Measurements from ENCODE around the gene FETUB.

FETUB gene

DNA sequence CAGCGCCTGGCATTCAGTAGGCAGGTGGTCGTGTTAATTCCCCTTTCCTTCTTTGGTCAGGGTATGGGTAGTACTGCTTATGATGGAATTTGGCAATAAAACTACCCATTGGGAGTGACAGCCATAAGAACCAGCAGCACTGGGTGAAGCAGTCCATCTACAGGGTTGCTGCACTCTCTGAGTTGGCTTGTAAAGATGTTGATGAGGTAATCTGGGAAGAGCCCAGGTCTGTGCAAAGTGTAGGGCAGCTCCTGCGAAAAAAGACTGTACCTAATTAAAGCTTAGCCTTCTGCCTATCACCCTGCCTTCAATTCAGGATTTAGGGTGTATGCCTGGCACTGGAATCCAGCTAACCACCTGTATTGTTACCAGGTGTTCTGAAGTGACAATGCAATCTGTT, 4.7 kb upstream of the FETUB start:
- no peak for DNase-seq (ENCODE audit: low read depth in 3 of 3)

DNA sequence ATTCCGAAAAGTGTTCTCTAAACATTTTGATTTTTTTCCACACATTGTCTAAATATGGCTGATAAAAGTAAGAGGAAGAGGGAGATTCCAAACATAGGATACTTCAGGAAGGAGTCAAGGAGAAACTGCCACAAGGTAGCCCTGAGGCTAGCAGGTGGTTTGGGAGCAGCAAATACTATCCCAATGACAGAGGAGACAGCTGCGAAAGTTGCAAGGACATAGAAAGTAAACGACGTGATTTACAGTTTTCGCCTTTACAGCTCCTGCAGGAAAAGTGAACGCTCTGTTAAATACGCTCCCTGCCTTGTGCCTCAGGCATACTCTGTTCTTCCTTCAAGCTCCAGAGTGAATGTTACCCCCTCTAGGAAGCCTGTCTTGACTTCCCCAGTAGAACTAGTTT, 3.7 kb upstream of the FETUB start:
- DNase-seq (ENCODE audit: low read depth in 3 of 3): no peak

DNA sequence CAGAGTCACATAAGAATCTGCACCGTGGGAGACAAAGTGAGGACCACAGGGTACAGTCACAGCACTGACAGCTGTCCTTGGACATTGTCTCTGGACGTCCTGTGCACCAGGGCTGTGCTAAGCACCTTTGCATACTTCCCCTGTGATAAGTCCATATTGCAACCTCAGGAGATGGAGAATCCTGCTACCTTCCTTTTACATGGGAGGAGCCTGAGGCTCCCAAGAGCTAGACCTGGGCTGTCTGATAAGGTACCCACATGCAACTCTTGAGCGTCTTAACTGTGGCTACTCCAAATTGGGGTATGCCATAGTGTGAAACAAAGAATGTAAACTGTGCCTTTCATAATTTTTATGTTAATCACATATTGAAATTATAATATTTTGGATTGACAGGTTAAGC, 2.5 kb upstream of the FETUB start:
- no peak for DNase-seq (ENCODE audit: low read depth in 3 of 3)

DNA sequence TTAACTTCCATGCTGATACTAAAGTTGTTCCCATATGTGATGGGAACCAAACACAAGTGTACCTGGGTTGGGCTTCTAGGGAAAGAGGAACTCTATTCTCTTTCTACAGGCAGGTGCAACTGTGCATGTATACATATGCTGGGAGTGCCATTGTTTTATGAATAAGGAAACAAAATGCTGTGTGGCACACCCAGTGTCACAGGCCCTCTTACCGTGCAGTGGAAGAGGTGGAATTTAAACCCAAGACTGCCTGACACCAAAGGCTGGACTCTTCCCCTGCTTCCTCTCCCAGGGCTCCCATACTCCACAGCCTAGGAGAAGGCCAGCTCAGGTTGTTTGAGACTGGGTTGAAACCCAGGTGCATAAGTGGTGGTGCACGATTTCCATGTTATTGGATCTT, 1.9 kb upstream of the FETUB start:
- no peak for DNase-seq (ENCODE audit: low read depth in 3 of 3)

- DNase-seq (ENCODE audit: low read depth in 3 of 3): no peak
Measured at GRCh38 chr3:186640473-186640818, 247 bp downstream of the FETUB start.

- DNase-seq (ENCODE audit: low read depth in 3 of 3): no peak
Measured at GRCh38 chr3:186640929-186641328, 730 bp downstream of the FETUB start.

DNA sequence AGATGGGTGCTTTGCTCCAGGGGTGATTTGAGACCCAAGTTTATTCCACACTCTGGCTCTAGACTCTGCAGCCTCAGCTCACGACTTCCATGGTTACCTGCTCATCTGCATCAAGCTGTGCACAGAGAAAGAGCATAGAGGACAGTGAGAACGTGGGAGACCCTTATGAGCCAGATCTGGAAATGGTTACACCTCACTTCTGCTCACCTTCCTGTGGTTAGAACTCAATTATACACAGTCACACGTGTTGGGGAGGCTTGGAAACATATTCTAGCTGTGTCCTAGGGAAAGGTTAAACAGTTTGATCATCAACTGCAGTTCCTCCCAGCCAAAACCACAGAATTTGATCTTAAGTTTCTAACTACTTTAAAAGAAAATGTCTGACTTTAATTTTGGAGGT, 1.8 kb downstream of the FETUB start:
- no peak for DNase-seq (ENCODE audit: low read depth in 3 of 3)

GRCh38 chr3:186643493-186643892, 3.3 kb downstream of the FETUB start:
- DNase-seq (ENCODE audit: low read depth in 3 of 3): no peak

- DNase-seq (ENCODE audit: low read depth in 3 of 3): no peak
Measured at GRCh38 chr3:186644683-186645082, 4.5 kb downstream of the FETUB start.

DNA sequence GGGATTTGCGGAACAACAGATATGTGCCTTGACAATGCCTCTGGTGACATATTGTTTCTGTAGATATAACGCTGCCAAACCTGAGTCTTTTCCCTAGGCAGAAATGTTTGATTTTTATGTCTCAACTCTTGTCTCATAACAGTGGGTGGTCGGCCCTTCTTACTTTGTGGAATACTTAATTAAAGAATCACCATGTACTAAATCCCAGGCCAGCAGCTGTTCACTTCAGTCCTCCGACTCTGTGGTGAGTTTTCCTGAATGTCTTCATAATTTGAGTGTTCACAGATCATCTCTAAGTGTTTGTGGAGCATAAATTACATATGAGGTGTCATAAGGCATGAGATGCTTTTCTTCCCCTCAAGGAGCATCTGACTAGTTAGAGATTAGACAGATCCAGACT, 5.9 kb downstream of the FETUB start:
- no peak for DNase-seq (ENCODE audit: low read depth in 3 of 3)

GRCh38 chr3:186646841-186647240, 6.6 kb downstream of the FETUB start:
- DNase-seq (ENCODE audit: low read depth in 3 of 3): no peak

- DNase-seq (ENCODE audit: low read depth in 3 of 3): no peak
Measured at GRCh38 chr3:186648851-186649250, 8.7 kb downstream of the FETUB start.

DNA sequence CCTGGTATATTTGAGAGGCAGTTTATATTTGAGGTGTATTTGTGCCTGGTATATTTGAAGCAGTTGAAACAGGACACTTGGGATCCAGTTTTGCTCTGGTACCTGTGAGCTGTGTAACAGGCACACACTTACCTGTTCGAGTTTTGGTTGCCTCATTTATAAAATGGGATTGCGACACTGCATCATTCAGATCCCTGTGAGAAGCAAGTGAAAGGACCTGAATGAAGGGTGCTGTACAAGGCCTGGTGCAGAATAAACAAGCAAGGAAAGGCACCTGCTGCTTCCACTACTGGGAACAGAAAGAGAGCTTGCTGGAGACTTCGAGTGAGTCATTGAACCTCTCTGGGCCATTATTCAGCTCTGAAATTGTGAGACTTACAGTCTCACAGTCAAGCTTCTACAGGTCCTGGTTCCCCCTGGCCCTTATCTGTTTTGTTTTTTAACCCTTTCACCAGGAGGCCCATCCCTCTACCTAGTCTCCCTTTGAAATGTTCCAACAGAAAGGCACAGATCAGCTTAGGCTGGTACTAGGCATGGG, 11.5 kb downstream of the FETUB start:
- DNase-seq (ENCODE audit: low read depth in 3 of 3): no peak

DNA sequence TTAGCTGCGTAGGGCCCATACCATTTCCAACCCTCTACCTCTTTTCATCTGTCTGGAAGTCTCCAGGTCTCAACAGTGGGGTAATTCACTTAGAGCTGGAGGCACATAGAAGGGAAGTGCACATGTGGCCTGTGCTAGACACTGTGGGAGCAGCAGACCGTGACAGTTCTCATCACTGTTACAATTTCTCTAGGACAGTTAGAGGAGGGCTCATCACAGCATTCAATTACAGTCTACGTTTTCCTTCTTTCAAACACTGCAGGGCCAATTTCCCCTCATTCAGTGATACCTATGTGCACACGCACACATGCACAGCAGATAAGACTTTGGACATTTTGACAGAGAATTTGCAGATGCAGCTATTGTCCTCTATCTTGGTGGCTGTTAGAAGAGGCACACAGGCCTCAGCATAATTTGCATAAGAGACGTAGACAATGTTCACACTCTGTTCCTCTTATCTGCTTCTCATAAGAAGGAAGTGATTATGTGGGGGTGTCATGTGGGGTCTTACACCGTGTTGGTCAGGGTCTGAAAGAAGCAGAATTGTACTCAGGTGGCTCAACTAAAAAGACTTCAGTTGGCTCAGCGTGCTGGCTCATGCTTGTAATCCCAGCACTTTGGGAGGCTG, 13.0 kb downstream of the FETUB start:
- DNase-seq (ENCODE audit: low read depth in 3 of 3): no peak

- no peak for DNase-seq (ENCODE audit: low read depth in 3 of 3)
Measured at GRCh38 chr3:186653984-186654383, 13.8 kb downstream of the FETUB start.

DNA sequence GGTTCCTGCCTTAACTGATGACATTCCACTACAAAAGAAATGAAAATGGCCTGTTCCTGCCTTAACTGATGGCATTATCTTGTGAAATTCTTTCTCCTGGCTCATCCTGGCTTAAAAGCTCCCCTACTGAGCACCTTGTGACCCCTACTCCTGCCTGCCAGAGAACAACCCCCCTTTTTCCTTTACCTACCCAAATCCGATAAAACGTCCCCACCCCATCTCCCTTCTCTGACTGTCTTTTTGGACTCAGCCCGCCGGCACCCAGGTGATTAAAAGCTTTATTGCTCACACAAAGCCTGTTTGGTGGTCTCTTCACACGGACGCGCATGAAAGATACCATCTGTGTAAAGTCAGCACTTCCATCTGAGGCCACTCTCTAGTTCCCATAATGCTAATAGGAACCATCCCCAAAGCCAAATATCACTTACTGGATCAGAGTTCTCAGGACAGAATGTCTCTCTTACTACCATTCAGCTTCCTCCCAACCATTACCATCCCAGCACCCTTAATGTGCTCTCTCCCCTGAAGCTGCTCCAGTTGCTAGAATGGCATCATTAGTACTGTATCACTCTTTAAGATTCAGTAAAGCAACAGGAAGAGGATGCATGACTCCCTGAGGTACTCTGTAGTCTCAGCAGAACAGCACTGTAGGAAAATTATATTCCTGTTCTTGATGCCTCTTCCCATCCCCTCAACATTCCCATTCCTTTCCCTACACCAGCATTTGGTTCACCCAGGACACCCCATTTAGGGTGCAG, 23.3 kb downstream of the FETUB start:
- no peak for DNase-seq (ENCODE audit: low read depth in 3 of 3)

GRCh38 chr3:186664119-186664495, 23.9 kb downstream of the FETUB start:
- no peak for DNase-seq (ENCODE audit: low read depth in 3 of 3)

DNA sequence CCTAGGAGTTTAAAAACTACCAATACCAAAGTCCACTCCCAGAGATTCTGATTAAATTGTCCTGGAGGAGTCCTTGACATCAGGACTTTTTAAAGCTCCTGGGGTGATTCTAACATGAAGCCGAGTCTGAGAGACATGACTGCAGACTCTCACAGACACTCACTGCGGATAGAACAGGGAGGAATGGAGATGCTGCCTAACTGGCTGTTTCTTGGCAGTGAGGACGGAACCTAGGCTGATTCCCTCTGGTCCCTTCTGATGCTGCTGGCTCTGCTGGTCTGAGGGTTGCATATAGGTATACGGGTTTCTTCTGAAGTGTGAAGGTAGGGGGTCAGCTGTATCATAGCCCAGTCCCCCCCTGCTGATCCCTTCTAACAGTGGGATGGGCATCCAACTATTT, 24.3 kb downstream of the FETUB start:
- no peak for DNase-seq (ENCODE audit: low read depth in 3 of 3)

DNA sequence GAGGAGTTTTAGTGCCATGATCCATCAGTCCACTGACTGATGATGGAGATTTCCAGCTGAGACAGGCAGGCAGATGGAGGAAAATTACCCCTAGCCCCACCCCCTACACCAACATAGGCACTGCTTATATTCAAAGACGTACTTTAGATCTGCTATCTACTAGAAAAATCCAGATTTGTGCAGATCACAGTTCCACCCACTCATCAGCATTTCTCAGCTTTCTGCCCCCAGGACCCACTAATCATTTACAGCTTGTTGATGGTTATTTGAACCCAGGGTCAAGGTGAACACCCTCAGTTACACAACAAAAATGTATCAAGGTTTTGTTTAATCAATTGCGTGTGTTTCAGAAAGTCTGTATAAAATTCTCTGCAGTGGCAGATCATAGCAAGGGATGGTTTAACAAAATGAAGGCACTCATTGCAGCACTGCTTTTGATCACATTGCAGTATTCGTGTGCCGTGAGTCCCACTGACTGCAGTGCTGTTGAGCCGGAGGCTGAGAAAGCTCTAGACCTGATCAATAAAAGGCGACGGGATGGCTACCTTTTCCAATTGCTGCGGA, 25.5 kb downstream of the FETUB start, which contains the start of gene HRG:
HRG (plus strand) TSS at position 390 of the 564 bp plus-strand sequence; CDS start at position 408, 18 bp downstream.
- no peak for DNase-seq (ENCODE audit: low read depth in 3 of 3)

GRCh38 chr3:186668426-186668825, 28.2 kb downstream of the FETUB start:
- DNase-seq (ENCODE audit: low read depth in 3 of 3): no peak

GRCh38 chr3:186669378-186670084, 29.3 kb downstream of the FETUB start:
- no peak for DNase-seq (ENCODE audit: low read depth in 3 of 3)

- DNase-seq (ENCODE audit: low read depth in 3 of 3): no peak
Measured at GRCh38 chr3:186670155-186670554, 30.0 kb downstream of the FETUB start.
